Upper lobe of right lung (tissue), 1 donor: ENCODE data around the gene CEP112. TPM values are rescaled to one million over a fixed set of nuclear protein-coding genes. Genes with fewer than 3 reads are reported as not detected.

Experiments
- ATAC-seq: fragments of 200-7000 bp; cut with Tn5 transposase; one replicate; pipeline ENCODE4 v1.9.1; 2020; ENCODE audit warnings: mild to moderate bottlenecking, moderate library complexity
- DNase-seq: peaks from one replicate; pipeline ENCODE4 v3.0.0-alpha.2; 2020
- H3K27ac ChIP-seq: fragments of 200-600 bp; one replicate; pipeline ENCODE4 v1.8.0; 2022
- H3K27me3 ChIP-seq: fragments of 200-600 bp; one replicate; pipeline ENCODE4 v1.8.0; 2022; ENCODE audit warnings: mild to moderate bottlenecking
- H3K36me3 ChIP-seq: fragments of 200-600 bp; one replicate; pipeline ENCODE4 v1.8.0; 2022
- H3K4me1 ChIP-seq: fragments of 200-600 bp; one replicate; pipeline ENCODE4 v1.8.0; 2022
- H3K4me3 ChIP-seq: fragments of 200-600 bp; one replicate; pipeline ENCODE4 v1.8.0; 2022; ENCODE audit warnings: mild to moderate bottlenecking
- H3K9me3 ChIP-seq: fragments of 200-600 bp; one replicate; pipeline ENCODE4 v1.8.0; 2022
- CTCF ChIP-seq: fragments of 200-600 bp; IDR thresholded peaks from one replicate; pipeline ENCODE4 v1.8.0; 2022; ENCODE audit warnings: antibody characterized with exemption
- intact Hi-C: fragments of 100-400 bp; cut with DNase I; formaldehyde crosslinking; loops from one replicate; pipeline ENCODE4 v1.11.0; 2022
- total RNA-seq: library from RNA; stranded (reverse); fragmentation: NEBNext Ultra II Directional; extraction: Animal tissue kit (Norgen Biotek cat#: 25700); gene quantifications from one replicate; pipeline ENCODE4 v1.2.1, GENCODE V29; 2021
- donor health status: DM: no; HTN: yes; CAD: no; lungs with severe emphysema.

CEP112 gene
- total RNA-seq, 1 donor from 2014 or later = 32.9 TPM

GRCh38 chr17:65656390-65657250 lies 535.3 kb downstream of the CEP112 start:
- intact Hi-C loops = no loop called here
- ATAC-seq (no peak), DNase-seq (no peak)
- no peaks in the 10 kb centered on the region for H3K4me1 ChIP-seq
- TF ChIP-seq CTCF = no peak
- H3K9me3 ChIP-seq = no peaks in the 10 kb centered on the region
- H3K36me3 ChIP-seq = no peaks in the 10 kb centered on the region
- no peaks in the 10 kb centered on the region for H3K27me3 ChIP-seq
- H3K27ac ChIP-seq = no peak overlapping the region
- no peak overlapping the region for H3K4me3 ChIP-seq

GRCh38 chr17:65655706-65656105 lies 536.2 kb downstream of the CEP112 start:
- H3K4me1 ChIP-seq = no peaks in the 10 kb centered on the region
- no peak overlapping the region for H3K27ac ChIP-seq
- H3K9me3 ChIP-seq = no peaks in the 10 kb centered on the region
- DNase-seq = no peak
- H3K36me3 ChIP-seq = no peaks in the 10 kb centered on the region
- H3K4me3 ChIP-seq = no peak overlapping the region
- H3K27me3 ChIP-seq = no peaks in the 10 kb centered on the region
- no peak for TF ChIP-seq CTCF
- intact Hi-C loops = no loop called here
- no peak for ATAC-seq

- no peaks in the 10 kb centered on the region for H3K4me1 ChIP-seq
- TF ChIP-seq CTCF = no peak
- H3K9me3 ChIP-seq = peaks cover 12% of the 10 kb centered on the region
- H3K27ac ChIP-seq = no peak overlapping the region
- no peak for DNase-seq
- intact Hi-C loops = no loop called here
- no peak for ATAC-seq
- H3K27me3 ChIP-seq = no peaks in the 10 kb centered on the region
- no peaks in the 10 kb centered on the region for H3K36me3 ChIP-seq
- H3K4me3 ChIP-seq = no peak overlapping the region
Observed at GRCh38 chr17:65644545-65644944, 547.4 kb downstream of the CEP112 start.

- Histone ChIP-seq H3K4me3 (no peak overlapping the region), H3K36me3 (no peaks in the 10 kb centered on the region), H3K27ac (peak overlapping the region; percentile 11), H3K9me3 (no peaks in the 10 kb centered on the region), H3K4me1 (peaks cover 15% of the 10 kb centered on the region), H3K27me3 (no peaks in the 10 kb centered on the region)
- intact Hi-C loops = no loop called here
- DNase-seq = no peak
- peak; percentile 25 for ATAC-seq
- TF ChIP-seq CTCF = no peak
Observed at GRCh38 chr17:65638221-65638975, 553.5 kb downstream of the CEP112 start.

- H3K27ac ChIP-seq = peak overlapping the region; percentile 11
Observed at GRCh38 chr17:65637786-65638185, 554.1 kb downstream of the CEP112 start.

More at GRCh38 chr17:65637786-65638185, 554.1 kb downstream of the CEP112 start:
- no peaks in the 10 kb centered on the region for H3K36me3 ChIP-seq
- no peak overlapping the region for H3K4me3 ChIP-seq
- DNase-seq (no peak), ATAC-seq (no peak)
- no peak for TF ChIP-seq CTCF
- H3K9me3 ChIP-seq = no peaks in the 10 kb centered on the region
- H3K4me1 ChIP-seq = peaks cover 18% of the 10 kb centered on the region
- H3K27me3 ChIP-seq = no peaks in the 10 kb centered on the region
- intact Hi-C loops = no loop called here
